ENCODE measurements around the gene NAP1L4. TPM values are rescaled to one million over a fixed set of nuclear protein-coding genes. Genes with fewer than 3 reads are reported as not detected.

The NAP1L4 gene
- total and polyA plus RNA-seq, 4 donors: 56.3 to 191 (median 77.3) TPM

DNA sequence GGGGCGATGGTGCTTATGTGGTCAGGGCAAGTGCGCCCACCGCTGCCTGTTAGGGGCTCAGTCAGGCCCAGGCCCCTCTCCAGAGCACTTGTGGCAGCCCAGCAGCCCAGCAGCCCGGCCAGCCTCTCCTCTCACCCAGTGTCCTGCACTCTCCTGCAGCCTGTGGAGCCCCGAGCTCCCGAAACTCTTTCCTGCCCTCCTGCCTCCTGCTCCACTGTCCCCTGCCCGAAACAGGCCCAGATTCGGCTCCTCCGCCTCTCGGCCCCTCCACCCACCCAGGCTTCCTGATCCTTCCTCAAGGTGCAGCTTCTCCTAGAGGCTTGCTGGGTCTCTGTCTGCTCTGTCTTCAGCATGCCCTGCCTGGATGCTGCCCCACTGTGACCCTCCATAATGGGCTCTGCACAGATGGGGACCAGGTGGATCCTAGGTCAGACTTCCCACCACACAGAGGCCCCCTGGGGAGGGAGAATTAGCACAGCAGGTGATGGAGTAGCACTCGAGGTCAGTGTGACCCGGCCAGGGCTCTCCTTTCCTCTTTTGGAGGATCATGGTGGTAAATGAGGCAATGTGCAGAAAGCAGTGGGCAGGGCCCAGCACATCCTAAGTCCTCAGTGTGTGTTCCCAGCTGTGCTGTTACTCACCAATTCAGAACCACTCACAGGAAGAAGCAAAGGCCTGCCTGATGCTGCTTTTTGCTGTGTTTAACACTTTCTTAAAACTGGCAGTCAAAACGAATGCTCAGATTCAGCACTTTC, 18.6 kb upstream of the NAP1L4 start:
- no peak overlapping the region for H3K9ac ChIP-seq (ENCODE audit: insufficient read depth in 1 of 2, low read length in 2 of 2)
- no peaks in the 10 kb centered on the region for H3K27me3 ChIP-seq (ENCODE audit: control insufficient read depth in 3 of 3, insufficient read depth in 3 of 3, low read length in 2 of 3)
- peaks cover 11 to 71% (median 15%) of the 10 kb centered on the region in 4 donors for H3K36me3 ChIP-seq (ENCODE audit: control insufficient read depth in 4 of 4, insufficient read depth in 4 of 4, low read length in 4 of 4)
- no peaks in the 10 kb centered on the region for H3K9me3 ChIP-seq (ENCODE audit: control insufficient read depth in 4 of 4, insufficient read depth in 3 of 4, low read length in 3 of 4)
- no peak overlapping the region for H3K27ac ChIP-seq (ENCODE audit: low read depth in 1 of 2, low read length in 1 of 2)
- DNase-seq (no peak), ATAC-seq (ENCODE audit: insufficient read depth, low FRiP score) (no peak)
- 89 to 90% methylated on average over 13 of the region's 13 CpGs for WGBS, 2 donors
- TF ChIP-seq, protein P1, sequence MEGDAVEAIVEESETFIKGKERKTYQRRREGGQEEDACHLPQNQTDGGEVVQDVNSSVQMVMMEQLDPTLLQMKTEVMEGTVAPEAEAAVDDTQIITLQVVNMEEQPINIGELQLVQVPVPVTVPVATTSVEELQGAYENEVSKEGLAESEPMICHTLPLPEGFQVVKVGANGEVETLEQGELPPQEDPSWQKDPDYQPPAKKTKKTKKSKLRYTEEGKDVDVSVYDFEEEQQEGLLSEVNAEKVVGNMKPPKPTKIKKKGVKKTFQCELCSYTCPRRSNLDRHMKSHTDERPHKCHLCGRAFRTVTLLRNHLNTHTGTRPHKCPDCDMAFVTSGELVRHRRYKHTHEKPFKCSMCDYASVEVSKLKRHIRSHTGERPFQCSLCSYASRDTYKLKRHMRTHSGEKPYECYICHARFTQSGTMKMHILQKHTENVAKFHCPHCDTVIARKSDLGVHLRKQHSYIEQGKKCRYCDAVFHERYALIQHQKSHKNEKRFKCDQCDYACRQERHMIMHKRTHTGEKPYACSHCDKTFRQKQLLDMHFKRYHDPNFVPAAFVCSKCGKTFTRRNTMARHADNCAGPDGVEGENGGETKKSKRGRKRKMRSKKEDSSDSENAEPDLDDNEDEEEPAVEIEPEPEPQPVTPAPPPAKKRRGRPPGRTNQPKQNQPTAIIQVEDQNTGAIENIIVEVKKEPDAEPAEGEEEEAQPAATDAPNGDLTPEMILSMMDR (IDR thresholded peaks at IDR 0.05; ENCODE audit: control extremely low read depth, extremely low read depth): no peak
- H3K4me3 ChIP-seq: no peak overlapping the region
- no peaks in the 10 kb centered on the region for H3K4me1 ChIP-seq (ENCODE audit: control insufficient read depth in 5 of 5, insufficient read depth in 5 of 5, low read length in 5 of 5)

DNA sequence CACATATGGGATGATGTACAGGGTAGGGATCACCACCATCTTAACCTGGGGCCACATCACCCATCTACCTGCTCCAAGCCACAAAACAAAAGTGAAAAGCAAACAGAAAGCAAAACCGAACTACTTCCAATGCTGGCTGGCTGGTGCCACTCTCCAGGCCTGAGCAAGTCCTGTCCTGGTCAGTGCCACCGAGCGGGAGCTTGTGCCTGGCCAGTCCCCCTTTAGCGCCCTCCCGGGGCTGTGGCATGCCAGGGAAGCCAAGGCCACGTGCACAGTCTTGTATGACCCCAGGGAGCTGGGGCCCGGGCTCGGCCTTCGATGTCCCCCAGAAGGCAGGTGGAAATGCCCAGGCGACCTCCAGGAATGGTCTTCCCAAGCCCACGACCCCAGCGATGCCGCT, 17.9 kb upstream of the NAP1L4 start:
- H3K9ac ChIP-seq (ENCODE audit: insufficient read depth in 1 of 2, low read length in 2 of 2): no peak overlapping the region
- H3K27ac ChIP-seq (ENCODE audit: low read depth in 1 of 2, low read length in 1 of 2): no peak overlapping the region
- H3K27me3 ChIP-seq (ENCODE audit: control insufficient read depth in 3 of 3, insufficient read depth in 3 of 3, low read length in 2 of 3): no peaks in the 10 kb centered on the region
- no peak overlapping the region for H3K4me3 ChIP-seq
- DNase-seq (no peak), ATAC-seq (ENCODE audit: insufficient read depth, low FRiP score) (no peak)
- 91 to 98% methylated on average over 13 of the region's 13 CpGs for WGBS, 2 donors
- no peaks in the 10 kb centered on the region for H3K9me3 ChIP-seq (ENCODE audit: control insufficient read depth in 4 of 4, insufficient read depth in 3 of 4, low read length in 3 of 4)
- TF ChIP-seq, protein P1 (IDR thresholded peaks at IDR 0.05; ENCODE audit: control extremely low read depth, extremely low read depth): no peak
- H3K4me1 ChIP-seq (ENCODE audit: control insufficient read depth in 5 of 5, insufficient read depth in 5 of 5, low read length in 5 of 5): no peaks in the 10 kb centered on the region
- peaks cover 8 to 66% (median 12%) of the 10 kb centered on the region in 4 donors for H3K36me3 ChIP-seq (ENCODE audit: control insufficient read depth in 4 of 4, insufficient read depth in 4 of 4, low read length in 4 of 4)

DNA sequence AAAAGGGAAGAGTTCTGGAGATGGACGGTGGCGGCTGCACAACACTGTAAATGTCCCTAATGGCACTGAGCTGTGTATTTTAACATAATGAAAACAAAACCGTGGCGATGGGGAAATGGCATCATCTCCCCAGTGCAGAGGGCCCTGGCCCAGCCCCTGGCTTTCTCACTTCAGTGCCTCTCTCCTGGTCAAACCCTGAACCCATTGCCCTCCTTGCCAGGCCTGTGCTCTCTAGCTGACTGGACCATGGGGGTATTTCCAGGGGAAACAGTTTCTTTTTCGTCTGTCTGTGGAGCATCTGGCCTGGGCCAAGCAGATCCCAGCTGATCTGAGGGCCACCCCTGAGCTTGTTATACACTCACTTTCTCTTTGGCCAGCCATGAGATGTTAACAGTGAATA, 17.4 kb upstream of the NAP1L4 start:
- WGBS, 2 donors: 64 to 77% methylated on average over 5 of the region's 5 CpGs
- Histone ChIP-seq H3K9me3 (ENCODE audit: control insufficient read depth in 4 of 4, insufficient read depth in 3 of 4, low read length in 3 of 4) (no peaks in the 10 kb centered on the region), H3K27ac (ENCODE audit: low read depth in 1 of 2, low read length in 1 of 2) (no peak overlapping the region), H3K27me3 (ENCODE audit: control insufficient read depth in 3 of 3, insufficient read depth in 3 of 3, low read length in 2 of 3) (no peaks in the 10 kb centered on the region), H3K4me1 (ENCODE audit: control insufficient read depth in 5 of 5, insufficient read depth in 5 of 5, low read length in 5 of 5) (no peaks in the 10 kb centered on the region), H3K36me3 (ENCODE audit: control insufficient read depth in 4 of 4, insufficient read depth in 4 of 4, low read length in 4 of 4) (peaks cover 7 to 64% (median 11%) of the 10 kb centered on the region in 4 donors), H3K9ac (ENCODE audit: insufficient read depth in 1 of 2, low read length in 2 of 2) (no peak overlapping the region), H3K4me3 (no peak overlapping the region)
- no peak for ATAC-seq (ENCODE audit: insufficient read depth, low FRiP score)
- TF ChIP-seq, protein P1 (IDR thresholded peaks at IDR 0.05; ENCODE audit: control extremely low read depth, extremely low read depth): no peak
- no peak for DNase-seq
